ENCODE data around the gene MYADM. TPM values are rescaled to one million over a fixed set of nuclear protein-coding genes. Genes with fewer than 3 reads are reported as not detected.
A peak's percentile ranks its signal among the peaks of the same experiment; 100 is the strongest.

The MYADM gene
- total RNA-seq, 1 experiment from 2014 or later = 39.0 TPM

DNA sequence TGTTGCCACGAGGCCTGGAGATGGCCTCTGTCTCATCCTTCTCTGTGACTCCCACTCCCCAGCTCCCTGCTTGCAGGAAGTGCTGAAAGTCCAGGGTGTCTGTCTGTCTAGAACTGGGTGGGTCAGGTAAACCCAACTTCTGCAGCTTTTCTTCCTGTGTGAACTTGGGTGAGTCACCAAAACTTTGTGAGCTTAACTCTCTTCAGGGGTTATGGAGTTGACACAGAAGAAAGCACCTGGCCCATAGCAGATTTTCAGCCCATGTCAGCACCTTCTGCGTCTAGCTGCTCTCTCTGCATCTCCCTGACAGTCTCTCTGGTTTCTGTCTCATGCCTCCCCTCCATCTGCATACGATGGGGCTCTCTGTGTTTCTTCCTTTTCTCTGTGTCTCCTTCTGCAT is 37.2 kb downstream of the MYADM start:
- TF ChIP-seq, protein P1, sequence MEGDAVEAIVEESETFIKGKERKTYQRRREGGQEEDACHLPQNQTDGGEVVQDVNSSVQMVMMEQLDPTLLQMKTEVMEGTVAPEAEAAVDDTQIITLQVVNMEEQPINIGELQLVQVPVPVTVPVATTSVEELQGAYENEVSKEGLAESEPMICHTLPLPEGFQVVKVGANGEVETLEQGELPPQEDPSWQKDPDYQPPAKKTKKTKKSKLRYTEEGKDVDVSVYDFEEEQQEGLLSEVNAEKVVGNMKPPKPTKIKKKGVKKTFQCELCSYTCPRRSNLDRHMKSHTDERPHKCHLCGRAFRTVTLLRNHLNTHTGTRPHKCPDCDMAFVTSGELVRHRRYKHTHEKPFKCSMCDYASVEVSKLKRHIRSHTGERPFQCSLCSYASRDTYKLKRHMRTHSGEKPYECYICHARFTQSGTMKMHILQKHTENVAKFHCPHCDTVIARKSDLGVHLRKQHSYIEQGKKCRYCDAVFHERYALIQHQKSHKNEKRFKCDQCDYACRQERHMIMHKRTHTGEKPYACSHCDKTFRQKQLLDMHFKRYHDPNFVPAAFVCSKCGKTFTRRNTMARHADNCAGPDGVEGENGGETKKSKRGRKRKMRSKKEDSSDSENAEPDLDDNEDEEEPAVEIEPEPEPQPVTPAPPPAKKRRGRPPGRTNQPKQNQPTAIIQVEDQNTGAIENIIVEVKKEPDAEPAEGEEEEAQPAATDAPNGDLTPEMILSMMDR (IDR thresholded peaks at IDR 0.05; ENCODE audit: unreplicated experiment) = no peak
- H3K4me1 Mint-ChIP-seq (ENCODE audit: insufficient read depth, unreplicated experiment) = peaks cover 7% of the 10 kb centered on the region
- intact Hi-C loops (cut with micrococcal nuclease) = loop anchor here (5.0 kb wide), 1 partner anchor 63 kb away; no protein-coding TSS in a partner anchor
- no peak overlapping the region for H3K27ac Mint-ChIP-seq (ENCODE audit: low read depth, unreplicated experiment)
- CTCF ChIA-PET = interaction anchor here (0.7 to 1.1 kb wide), 5 partner anchors 110 to 1091 kb away, joined by 3 to 5 read pairs (median 3); no protein-coding TSS in a partner anchor
- H3K4me3 Mint-ChIP-seq (ENCODE audit: unreplicated experiment) = no peak overlapping the region
- no peak for DNase-seq (ENCODE audit: unreplicated experiment)
- H3K9me3 Mint-ChIP-seq (ENCODE audit: unreplicated experiment) = no peaks in the 10 kb centered on the region
- POLR2A ChIA-PET = no interaction called here
- peaks cover 63% of the 10 kb centered on the region for H3K27me3 Mint-ChIP-seq (ENCODE audit: insufficient read depth, unreplicated experiment)
- no peaks in the 10 kb centered on the region for H3K36me3 Mint-ChIP-seq (ENCODE audit: insufficient read depth, unreplicated experiment)
- no TSS peak for BruUV-seq (replicated peaks)

DNA sequence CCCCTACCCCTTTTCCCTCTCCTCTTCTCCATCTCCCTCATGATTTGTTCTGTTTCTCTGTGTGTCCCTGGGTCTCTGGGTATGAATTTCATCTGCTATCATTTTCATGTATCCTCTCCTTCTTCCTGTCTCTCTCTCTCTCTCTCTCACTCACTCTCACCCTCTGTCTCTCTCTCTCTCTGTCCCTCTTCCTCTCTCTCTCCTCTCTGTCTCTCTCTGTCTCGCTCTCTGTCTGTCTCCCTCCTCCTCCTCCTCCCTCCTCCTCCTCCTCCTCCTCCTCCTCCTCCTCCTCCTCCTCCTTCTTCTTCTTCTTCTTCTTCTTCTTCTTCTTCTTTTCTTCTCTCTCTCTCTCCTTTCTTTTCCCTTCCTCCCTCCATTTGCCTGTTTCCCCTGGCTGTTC is 38.1 kb downstream of the MYADM start:
- CTCF ChIA-PET = interaction anchor here (0.5 to 1.6 kb wide), 6 partner anchors 22 to 175 kb away, joined by 3 to 5 read pairs (median 4); no protein-coding TSS in a partner anchor
- H3K27me3 Mint-ChIP-seq (ENCODE audit: insufficient read depth, unreplicated experiment) = peaks cover 72% of the 10 kb centered on the region
- peaks cover 6% of the 10 kb centered on the region for H3K36me3 Mint-ChIP-seq (ENCODE audit: insufficient read depth, unreplicated experiment)
- DNase-seq (ENCODE audit: unreplicated experiment) = no peak
- POLR2A ChIA-PET = no interaction called here
- intact Hi-C loops (cut with micrococcal nuclease) = loop anchor here (5.0 kb wide), 1 partner anchor 63 kb away; no protein-coding TSS in a partner anchor
- H3K4me3 Mint-ChIP-seq (ENCODE audit: unreplicated experiment) = no peak overlapping the region
- H3K27ac Mint-ChIP-seq (ENCODE audit: low read depth, unreplicated experiment) = no peak overlapping the region
- H3K9me3 Mint-ChIP-seq (ENCODE audit: unreplicated experiment) = no peaks in the 10 kb centered on the region
- TF ChIP-seq, protein P1 (IDR thresholded peaks at IDR 0.05; ENCODE audit: unreplicated experiment) = no peak
- H3K4me1 Mint-ChIP-seq (ENCODE audit: insufficient read depth, unreplicated experiment) = peaks cover 7% of the 10 kb centered on the region
- BruUV-seq (replicated peaks) = no TSS peak

- CTCF ChIA-PET = interaction anchor here (0.5 to 1.6 kb wide), 18 partner anchors 11 to 488 kb away, joined by 3 to 10 read pairs (median 3); no protein-coding TSS in a partner anchor
- peaks cover 79% of the 10 kb centered on the region for H3K27me3 Mint-ChIP-seq (ENCODE audit: insufficient read depth, unreplicated experiment)
- peaks cover 6% of the 10 kb centered on the region for H3K9me3 Mint-ChIP-seq (ENCODE audit: unreplicated experiment)
- H3K4me3 Mint-ChIP-seq (ENCODE audit: unreplicated experiment) = peak overlapping the region; percentile 28
- intact Hi-C loops (cut with micrococcal nuclease) = loop anchor here (1.0 to 5.0 kb wide), 2 partner anchors 64 to 118 kb away; no protein-coding TSS in a partner anchor
- peak; percentile 29 for DNase-seq (ENCODE audit: unreplicated experiment)
- peaks cover 6% of the 10 kb centered on the region for H3K36me3 Mint-ChIP-seq (ENCODE audit: insufficient read depth, unreplicated experiment)
- peaks cover 7% of the 10 kb centered on the region for H3K4me1 Mint-ChIP-seq (ENCODE audit: insufficient read depth, unreplicated experiment)
- H3K27ac Mint-ChIP-seq (ENCODE audit: low read depth, unreplicated experiment) = no peak overlapping the region
- POLR2A ChIA-PET = interaction anchor here (0.6 kb wide), 1 partner anchor 493 kb away, joined by 3 read pairs; no protein-coding TSS in a partner anchor
- BruUV-seq (replicated peaks) = no TSS peak
- TF ChIP-seq, protein P1 (IDR thresholded peaks at IDR 0.05; ENCODE audit: unreplicated experiment) = peak; percentile 92
Measured at GRCh38 chr19:53906211-53907192, 38.8 kb downstream of the MYADM start.

DNA sequence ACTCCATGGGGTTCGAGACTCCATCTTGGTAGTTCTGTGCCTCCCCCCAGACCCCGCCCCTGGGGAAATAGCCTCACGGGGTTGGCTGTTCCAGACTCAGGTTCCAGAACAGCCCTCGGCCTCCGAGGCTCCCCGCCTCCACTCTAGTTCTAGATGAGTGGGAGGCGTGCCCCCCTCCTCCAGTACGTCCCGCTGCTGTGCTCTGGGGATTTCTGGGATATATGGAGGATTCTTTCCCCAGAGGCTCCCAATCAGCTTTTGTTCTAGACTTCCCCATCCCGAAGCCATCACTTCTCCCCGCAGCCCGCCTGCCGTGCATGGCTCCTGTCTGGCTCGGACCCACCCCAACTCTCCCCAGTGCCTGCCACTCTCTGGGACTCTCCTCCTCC is 39.5 kb downstream of the MYADM start:
- Mint-ChIP-seq H3K27ac (ENCODE audit: low read depth, unreplicated experiment) (no peak overlapping the region), H3K4me1 (ENCODE audit: insufficient read depth, unreplicated experiment) (peaks cover 7% of the 10 kb centered on the region)

More for the DNA sequence above, 39.5 kb downstream of the MYADM start:
- no peak for DNase-seq (ENCODE audit: unreplicated experiment)
- intact Hi-C loops (cut with micrococcal nuclease) = loop anchor here (1.0 to 5.0 kb wide), 2 partner anchors 65 to 117 kb away; no protein-coding TSS in a partner anchor
- H3K4me3 Mint-ChIP-seq (ENCODE audit: unreplicated experiment) = peak overlapping the region; percentile 28
- peaks cover 6% of the 10 kb centered on the region for H3K36me3 Mint-ChIP-seq (ENCODE audit: insufficient read depth, unreplicated experiment)
- TF ChIP-seq, protein P1 (IDR thresholded peaks at IDR 0.05; ENCODE audit: unreplicated experiment) = no peak
- H3K9me3 Mint-ChIP-seq (ENCODE audit: unreplicated experiment) = peaks cover 7% of the 10 kb centered on the region
- peaks cover 84% of the 10 kb centered on the region for H3K27me3 Mint-ChIP-seq (ENCODE audit: insufficient read depth, unreplicated experiment)
- ChIA-PET CTCF (interaction anchor here (0.6 to 1.6 kb wide), 16 partner anchors 10 to 1756 kb away, joined by 3 to 10 read pairs (median 3); no protein-coding TSS in a partner anchor), POLR2A (interaction anchor here (0.6 kb wide), 1 partner anchor 493 kb away, joined by 3 read pairs; no protein-coding TSS in a partner anchor)
- no TSS peak for BruUV-seq (replicated peaks)
